ENCODE data around the gene BPIFB2.

GRCh38 chr20:32962053-32962452 lies 45.5 kb upstream of the BPIFB2 start:
- TF ChIP-seq CEBPB (IDR thresholded peaks at IDR 0.05), result no peak
- no peak for TF ChIP-seq TEAD4 (IDR thresholded peaks at IDR 0.05)
- TF ChIP-seq EP300 (IDR thresholded peaks at IDR 0.05; ENCODE audit: borderline replicate concordance), result no peak
- no peak for TF ChIP-seq YY1 (IDR thresholded peaks at IDR 0.05; ENCODE audit: low read depth)
- no peak for TF ChIP-seq TAF1 (IDR thresholded peaks at IDR 0.05; ENCODE audit: low read depth)
- TF ChIP-seq FOXM1 (IDR thresholded peaks at IDR 0.05; ENCODE audit: borderline replicate concordance, low read depth), result no peak
- TF ChIP-seq MAX (IDR thresholded peaks at IDR 0.05), result no peak
- no peak for TF ChIP-seq RAD21 (IDR thresholded peaks at IDR 0.05; ENCODE audit: low read depth)

All from Ishikawa (cell line).